ENCODE results near the gene PREB. TPM values are rescaled to one million over a fixed set of nuclear protein-coding genes. Genes with fewer than 3 reads are reported as not detected.

PREB gene
- total and polyA plus RNA-seq, 2 of the 13 experiments (the other 11 are each of a cell fraction or from before 2014, with no cell fraction given) = 112 to 192 TPM

DNA sequence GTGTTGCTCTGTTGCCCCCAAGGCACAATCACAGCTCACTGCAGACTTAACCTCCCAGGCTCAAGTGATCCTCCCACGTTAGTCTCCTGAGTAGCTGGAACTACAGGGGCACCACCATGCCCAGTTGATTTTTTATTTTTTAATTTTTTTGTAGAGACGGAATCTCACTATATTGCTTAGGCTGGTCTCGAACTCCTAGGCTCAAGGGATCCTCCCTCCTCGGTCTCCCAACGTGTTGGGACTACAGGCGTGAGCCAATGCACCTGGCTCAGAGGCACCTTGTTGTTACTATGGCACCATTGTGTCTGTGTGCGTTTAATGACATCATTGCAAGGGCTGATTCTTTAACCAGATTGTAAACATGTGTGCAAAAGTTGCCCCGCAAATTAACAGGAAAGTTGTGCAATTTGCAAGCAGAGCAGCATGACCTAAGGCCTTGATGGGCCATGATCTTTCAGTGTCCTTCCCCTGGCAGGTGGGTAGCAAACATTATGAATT, 37.0 kb upstream of the PREB start (continued):
- TF ChIP-seq, protein P1, sequence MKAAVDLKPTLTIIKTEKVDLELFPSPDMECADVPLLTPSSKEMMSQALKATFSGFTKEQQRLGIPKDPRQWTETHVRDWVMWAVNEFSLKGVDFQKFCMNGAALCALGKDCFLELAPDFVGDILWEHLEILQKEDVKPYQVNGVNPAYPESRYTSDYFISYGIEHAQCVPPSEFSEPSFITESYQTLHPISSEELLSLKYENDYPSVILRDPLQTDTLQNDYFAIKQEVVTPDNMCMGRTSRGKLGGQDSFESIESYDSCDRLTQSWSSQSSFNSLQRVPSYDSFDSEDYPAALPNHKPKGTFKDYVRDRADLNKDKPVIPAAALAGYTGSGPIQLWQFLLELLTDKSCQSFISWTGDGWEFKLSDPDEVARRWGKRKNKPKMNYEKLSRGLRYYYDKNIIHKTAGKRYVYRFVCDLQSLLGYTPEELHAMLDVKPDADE (CRISPR knock-in tag; IDR thresholded peaks at IDR 0.05) = no peak
- TF ChIP-seq, protein P2, sequence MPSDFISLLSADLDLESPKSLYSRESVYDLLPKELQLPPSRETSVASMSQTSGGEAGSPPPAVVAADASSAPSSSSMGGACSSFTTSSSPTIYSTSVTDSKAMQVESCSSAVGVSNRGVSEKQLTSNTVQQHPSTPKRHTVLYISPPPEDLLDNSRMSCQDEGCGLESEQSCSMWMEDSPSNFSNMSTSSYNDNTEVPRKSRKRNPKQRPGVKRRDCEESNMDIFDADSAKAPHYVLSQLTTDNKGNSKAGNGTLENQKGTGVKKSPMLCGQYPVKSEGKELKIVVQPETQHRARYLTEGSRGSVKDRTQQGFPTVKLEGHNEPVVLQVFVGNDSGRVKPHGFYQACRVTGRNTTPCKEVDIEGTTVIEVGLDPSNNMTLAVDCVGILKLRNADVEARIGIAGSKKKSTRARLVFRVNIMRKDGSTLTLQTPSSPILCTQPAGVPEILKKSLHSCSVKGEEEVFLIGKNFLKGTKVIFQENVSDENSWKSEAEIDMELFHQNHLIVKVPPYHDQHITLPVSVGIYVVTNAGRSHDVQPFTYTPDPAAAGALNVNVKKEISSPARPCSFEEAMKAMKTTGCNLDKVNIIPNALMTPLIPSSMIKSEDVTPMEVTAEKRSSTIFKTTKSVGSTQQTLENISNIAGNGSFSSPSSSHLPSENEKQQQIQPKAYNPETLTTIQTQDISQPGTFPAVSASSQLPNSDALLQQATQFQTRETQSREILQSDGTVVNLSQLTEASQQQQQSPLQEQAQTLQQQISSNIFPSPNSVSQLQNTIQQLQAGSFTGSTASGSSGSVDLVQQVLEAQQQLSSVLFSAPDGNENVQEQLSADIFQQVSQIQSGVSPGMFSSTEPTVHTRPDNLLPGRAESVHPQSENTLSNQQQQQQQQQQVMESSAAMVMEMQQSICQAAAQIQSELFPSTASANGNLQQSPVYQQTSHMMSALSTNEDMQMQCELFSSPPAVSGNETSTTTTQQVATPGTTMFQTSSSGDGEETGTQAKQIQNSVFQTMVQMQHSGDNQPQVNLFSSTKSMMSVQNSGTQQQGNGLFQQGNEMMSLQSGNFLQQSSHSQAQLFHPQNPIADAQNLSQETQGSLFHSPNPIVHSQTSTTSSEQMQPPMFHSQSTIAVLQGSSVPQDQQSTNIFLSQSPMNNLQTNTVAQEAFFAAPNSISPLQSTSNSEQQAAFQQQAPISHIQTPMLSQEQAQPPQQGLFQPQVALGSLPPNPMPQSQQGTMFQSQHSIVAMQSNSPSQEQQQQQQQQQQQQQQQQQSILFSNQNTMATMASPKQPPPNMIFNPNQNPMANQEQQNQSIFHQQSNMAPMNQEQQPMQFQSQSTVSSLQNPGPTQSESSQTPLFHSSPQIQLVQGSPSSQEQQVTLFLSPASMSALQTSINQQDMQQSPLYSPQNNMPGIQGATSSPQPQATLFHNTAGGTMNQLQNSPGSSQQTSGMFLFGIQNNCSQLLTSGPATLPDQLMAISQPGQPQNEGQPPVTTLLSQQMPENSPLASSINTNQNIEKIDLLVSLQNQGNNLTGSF (CRISPR knock-in tag; IDR thresholded peaks at IDR 0.05) = no peak
- TF ChIP-seq KDM1A (CRISPR knock-in tag; IDR thresholded peaks at IDR 0.05) = peak; percentile 95
- peak; percentile 72; the same call in 1 of the 2 replicates for TF ChIP-seq ZC3H13 (CRISPR knock-in tag; IDR thresholded peaks at IDR 0.05)
- peak; percentile 37; the same call in 1 of the 2 replicates for TF ChIP-seq SMC3 (IDR thresholded peaks at IDR 0.05; ENCODE audit: low read length)
- no peak for TF ChIP-seq ZNF432 (CRISPR knock-in tag; IDR thresholded peaks at IDR 0.05; ENCODE audit: borderline replicate concordance)
- TF ChIP-seq GATAD1 (CRISPR knock-in tag; IDR thresholded peaks at IDR 0.05) = peak; percentile 79
- TF ChIP-seq ZMYM3 (CRISPR knock-in tag; IDR thresholded peaks at IDR 0.05) = peak; percentile 88
- TF ChIP-seq ZMAT3 (CRISPR knock-in tag; conservative IDR thresholded peaks at IDR 0.05) = peak; percentile 83; the same call in 1 of the 2 replicates
- TF ChIP-seq IRX3 (CRISPR knock-in tag; IDR thresholded peaks at IDR 0.05; ENCODE audit: borderline replicate concordance, low read depth) = no peak
- TF ChIP-seq ZNF547 (CRISPR knock-in tag; IDR thresholded peaks at IDR 0.05) = peak; percentile 46; the same call in 1 of the 2 replicates
- TF ChIP-seq ARNT (IDR thresholded peaks at IDR 0.05) = no peak
- no peak for TF ChIP-seq AGO2 (optimal IDR thresholded peaks at IDR 0.05; ENCODE audit: low read depth, low read length)
- TF ChIP-seq, protein P3, sequence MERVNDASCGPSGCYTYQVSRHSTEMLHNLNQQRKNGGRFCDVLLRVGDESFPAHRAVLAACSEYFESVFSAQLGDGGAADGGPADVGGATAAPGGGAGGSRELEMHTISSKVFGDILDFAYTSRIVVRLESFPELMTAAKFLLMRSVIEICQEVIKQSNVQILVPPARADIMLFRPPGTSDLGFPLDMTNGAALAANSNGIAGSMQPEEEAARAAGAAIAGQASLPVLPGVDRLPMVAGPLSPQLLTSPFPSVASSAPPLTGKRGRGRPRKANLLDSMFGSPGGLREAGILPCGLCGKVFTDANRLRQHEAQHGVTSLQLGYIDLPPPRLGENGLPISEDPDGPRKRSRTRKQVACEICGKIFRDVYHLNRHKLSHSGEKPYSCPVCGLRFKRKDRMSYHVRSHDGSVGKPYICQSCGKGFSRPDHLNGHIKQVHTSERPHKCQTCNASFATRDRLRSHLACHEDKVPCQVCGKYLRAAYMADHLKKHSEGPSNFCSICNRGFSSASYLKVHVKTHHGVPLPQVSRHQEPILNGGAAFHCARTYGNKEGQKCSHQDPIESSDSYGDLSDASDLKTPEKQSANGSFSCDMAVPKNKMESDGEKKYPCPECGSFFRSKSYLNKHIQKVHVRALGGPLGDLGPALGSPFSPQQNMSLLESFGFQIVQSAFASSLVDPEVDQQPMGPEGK (CRISPR knock-in tag; IDR thresholded peaks at IDR 0.05) = peak; percentile 84
- TF ChIP-seq NCOA2 (CRISPR knock-in tag; IDR thresholded peaks at IDR 0.05) = peak; percentile 95
- peak; percentile 34; the same call in 1 of the 2 replicates for TF ChIP-seq ZNF274 (CRISPR knock-in tag; IDR thresholded peaks at IDR 0.05)
- TF ChIP-seq, protein P4, sequence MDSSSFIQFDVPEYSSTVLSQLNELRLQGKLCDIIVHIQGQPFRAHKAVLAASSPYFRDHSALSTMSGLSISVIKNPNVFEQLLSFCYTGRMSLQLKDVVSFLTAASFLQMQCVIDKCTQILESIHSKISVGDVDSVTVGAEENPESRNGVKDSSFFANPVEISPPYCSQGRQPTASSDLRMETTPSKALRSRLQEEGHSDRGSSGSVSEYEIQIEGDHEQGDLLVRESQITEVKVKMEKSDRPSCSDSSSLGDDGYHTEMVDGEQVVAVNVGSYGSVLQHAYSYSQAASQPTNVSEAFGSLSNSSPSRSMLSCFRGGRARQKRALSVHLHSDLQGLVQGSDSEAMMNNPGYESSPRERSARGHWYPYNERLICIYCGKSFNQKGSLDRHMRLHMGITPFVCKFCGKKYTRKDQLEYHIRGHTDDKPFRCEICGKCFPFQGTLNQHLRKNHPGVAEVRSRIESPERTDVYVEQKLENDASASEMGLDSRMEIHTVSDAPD (CRISPR knock-in tag; IDR thresholded peaks at IDR 0.05) = peak; percentile 46; the same call in 1 of the 2 replicates
- TF ChIP-seq, protein P5, sequence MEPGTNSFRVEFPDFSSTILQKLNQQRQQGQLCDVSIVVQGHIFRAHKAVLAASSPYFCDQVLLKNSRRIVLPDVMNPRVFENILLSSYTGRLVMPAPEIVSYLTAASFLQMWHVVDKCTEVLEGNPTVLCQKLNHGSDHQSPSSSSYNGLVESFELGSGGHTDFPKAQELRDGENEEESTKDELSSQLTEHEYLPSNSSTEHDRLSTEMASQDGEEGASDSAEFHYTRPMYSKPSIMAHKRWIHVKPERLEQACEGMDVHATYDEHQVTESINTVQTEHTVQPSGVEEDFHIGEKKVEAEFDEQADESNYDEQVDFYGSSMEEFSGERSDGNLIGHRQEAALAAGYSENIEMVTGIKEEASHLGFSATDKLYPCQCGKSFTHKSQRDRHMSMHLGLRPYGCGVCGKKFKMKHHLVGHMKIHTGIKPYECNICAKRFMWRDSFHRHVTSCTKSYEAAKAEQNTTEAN (CRISPR knock-in tag; conservative IDR thresholded peaks at IDR 0.05) = peak; percentile 97
- no peak for TF ChIP-seq BORCS8-MEF2B (CRISPR knock-in tag; IDR thresholded peaks at IDR 0.05)

Data from HepG2 (cell line).